GM19324 (cell line): Measurements from ENCODE around the gene PHF1.
"Not testable (repeated sequence)": the region's sequence is repeated elsewhere in the genome, so short reads cannot be mapped to it uniquely, and the experiment has no call there.

Source experiments
- ATAC-seq: cut with Tn5 transposase; IDR thresholded peaks from one replicate; pipeline ENCODE4 v1.9.1; 2021; ENCODE audit warnings: mild to moderate bottlenecking, moderate library complexity; ENCODE audit not compliant: unreplicated experiment, low FRiP score

PHF1 gene

DNA sequence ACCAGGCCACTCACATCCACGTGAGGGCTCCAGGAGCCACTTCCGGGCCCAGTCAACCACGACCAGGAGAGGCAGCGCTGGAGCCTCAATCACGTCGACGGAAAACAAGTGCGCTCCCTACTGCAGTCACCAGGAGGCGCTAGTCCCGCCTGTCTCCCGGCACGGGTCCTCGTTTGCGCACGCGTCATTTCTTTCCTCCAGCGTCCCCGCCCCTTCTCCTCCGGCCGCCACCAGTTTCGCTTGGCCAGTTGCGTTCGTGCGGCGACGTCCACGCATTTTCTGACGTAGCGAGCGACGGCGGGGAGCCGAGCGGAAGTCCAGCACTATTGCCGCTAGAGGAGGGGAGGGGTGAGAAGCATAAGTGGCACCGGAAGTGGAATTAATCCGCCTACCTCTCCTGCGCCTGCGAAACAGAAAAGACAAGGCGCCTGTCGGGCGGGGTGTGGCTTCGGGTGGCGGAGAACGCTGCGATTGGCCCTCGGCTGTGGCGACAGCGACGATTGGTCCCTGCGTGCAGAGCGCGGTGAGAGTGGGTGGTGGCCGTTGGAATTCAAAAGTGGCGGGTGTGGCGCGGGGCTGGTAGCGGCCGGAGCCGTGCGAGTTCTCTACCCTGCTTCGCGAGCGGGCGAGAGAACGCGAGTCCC is 19.4 kb upstream of the PHF1 start, which contains the start of gene KIFC1:
Gene KIFC1, plus strand, starts transcription at position 546 of the 644 bp plus-strand sequence. CDS start 163 bp downstream, outside the sequence.
- ATAC-seq = peak; percentile 94

GRCh38 chr6:33391922-33392594 is 18.8 kb upstream of the PHF1 start:
- ATAC-seq = no peak

DNA sequence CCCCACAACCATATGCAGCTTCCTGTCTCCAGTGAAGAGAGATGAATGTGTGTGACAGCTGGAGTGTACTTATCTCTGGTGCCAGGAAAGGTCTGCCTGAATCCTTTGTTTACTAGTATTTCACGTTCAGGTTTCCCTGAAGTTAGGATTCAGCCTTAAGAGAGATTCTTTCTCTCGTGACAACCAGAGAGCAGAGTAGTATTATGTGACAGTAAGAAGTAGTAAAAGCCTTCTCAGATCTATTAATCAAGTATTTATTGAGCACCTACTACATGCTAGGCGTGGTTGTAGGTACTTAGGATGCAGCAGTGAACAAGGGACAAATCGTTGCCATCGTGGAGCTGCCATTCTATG is 18.2 kb upstream of the PHF1 start:
- ATAC-seq = no peak

- ATAC-seq = no peak
Observed at GRCh38 chr6:33392979-33393378, 17.8 kb upstream of the PHF1 start.

GRCh38 chr6:33397541-33397940 is 13.3 kb upstream of the PHF1 start:
- no peak for ATAC-seq

- ATAC-seq = not testable (repeated sequence)
Observed at GRCh38 chr6:33398601-33399000, 12.2 kb upstream of the PHF1 start.

- not testable (repeated sequence) for ATAC-seq
Observed at GRCh38 chr6:33399881-33400280, 10.9 kb upstream of the PHF1 start.

DNA sequence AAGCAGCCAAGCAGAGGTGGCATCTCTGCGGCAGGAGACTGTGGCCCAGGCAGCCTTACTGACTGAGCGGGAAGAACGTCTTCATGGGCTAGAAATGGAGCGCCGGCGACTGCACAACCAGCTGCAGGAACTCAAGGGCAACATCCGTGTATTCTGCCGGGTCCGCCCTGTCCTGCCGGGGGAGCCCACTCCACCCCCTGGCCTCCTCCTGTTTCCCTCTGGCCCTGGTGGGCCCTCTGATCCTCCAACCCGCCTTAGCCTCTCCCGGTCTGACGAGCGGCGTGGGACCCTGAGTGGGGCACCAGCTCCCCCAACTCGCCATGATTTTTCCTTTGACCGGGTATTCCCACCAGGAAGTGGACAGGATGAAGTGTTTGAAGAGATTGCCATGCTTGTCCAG is 5.9 kb upstream of the PHF1 start:
- ATAC-seq = no peak

DNA sequence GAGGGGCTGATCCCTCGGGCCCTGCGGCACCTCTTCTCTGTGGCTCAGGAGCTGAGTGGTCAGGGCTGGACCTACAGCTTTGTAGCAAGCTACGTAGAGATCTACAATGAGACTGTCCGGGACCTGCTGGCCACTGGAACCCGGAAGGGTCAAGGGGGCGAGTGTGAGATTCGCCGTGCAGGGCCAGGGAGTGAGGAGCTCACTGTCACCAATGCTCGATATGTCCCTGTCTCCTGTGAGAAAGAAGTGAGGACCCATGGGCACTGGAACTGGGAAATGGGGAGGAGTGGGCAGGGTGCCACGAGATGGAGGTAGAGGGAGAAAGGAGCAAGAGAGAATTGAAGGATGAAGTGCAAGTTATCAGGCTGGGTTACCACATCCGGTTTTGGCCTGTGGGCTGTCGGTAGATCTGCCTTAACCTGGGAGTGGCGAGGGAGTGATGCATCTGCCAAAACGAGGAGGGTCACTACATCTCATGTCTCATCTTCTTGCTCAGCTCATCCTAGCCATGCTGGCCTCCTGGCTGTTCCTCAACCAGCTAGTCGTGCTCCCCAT is 5.4 kb upstream of the PHF1 start:
- ATAC-seq = no peak

DNA sequence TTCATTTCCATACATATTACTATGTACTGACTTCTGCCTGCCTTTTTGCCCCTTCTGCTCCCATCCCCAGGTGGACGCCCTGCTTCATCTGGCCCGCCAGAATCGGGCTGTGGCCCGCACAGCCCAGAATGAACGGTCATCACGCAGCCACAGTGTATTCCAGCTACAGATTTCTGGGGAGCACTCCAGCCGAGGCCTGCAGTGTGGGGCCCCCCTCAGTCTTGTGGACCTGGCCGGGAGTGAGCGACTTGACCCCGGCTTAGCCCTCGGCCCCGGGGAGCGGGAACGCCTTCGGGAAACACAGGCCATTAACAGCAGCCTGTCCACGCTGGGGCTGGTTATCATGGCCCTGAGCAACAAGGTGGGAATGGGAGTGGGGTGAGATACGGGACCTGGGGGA is 4.7 kb upstream of the PHF1 start:
- no peak for ATAC-seq

GRCh38 chr6:33407132-33407718 is 3.6 kb upstream of the PHF1 start:
- no peak for ATAC-seq

DNA sequence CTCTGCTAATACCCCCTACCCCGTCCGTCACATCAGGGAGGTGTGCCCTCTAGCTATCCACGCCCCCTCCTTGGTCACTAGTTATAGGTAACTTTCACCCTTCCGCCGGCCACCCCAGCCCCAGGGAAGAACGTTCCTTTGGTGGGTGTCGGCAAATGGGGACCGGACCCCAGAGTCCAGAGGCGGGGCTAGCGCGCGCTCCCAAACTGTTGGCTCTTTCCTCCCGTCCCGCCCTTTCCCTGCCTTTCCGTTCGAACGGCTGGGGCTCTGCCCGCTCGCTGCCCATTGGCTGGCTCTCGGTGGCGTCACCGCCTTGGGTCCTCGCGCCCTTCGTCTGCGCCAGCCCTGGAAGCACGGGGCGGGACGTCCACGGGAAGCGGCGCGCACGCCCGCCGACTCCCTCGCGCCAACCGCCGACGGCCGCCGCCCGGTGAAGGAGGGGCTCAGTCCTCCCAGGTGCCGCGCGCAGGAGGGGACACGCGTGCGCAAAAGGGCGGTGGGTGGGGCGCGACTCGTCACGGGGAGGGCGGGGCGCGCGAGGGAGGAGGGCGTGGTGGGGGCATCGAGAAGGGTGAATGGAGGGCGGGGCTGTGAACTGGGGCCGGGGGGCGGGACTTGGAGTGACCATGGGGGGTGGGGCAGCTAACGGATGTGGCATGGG is 634 bp upstream of the PHF1 start:
- ATAC-seq = peak; percentile 88

- no peak for ATAC-seq
Observed at GRCh38 chr6:33411632-33412005, 805 bp downstream of the PHF1 start.

DNA sequence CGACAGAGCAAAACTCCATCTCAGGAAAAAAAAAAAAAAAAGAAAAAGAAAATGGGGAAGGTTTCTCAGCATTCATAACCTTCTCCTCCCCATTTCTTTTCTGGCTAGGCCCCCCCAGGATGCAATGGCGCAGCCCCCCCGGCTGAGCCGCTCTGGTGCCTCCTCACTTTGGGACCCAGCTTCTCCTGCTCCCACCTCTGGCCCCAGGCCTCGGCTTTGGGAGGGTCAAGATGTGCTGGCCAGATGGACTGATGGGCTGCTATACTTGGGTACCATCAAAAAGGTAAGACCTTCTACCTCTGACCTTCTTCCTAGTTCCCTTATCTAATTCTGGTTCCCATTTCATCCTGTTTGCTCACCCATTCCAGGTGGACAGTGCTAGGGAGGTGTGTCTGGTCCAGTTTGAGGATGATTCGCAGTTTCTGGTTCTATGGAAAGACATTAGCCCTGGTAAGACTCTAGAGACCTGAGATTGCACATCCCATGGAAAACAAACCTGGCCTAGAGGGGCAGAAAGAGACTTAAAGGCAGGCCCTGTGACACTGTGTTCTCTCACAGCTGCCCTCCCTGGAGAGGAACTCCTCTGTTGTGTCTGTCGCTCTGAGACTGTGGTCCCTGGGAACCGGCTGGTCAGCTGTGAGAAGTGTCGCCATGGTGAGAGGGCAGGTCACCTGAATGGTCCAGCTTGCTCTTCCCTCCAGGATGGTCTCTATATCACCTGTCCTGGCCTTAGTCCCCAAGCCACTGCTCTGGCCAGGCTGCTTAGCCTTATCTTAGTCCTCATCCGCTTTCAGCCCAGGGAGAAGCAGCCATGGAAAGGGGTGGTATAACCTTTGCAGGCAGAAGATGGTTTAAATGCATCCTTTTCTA is 1.6 kb downstream of the PHF1 start:
- ATAC-seq = no peak

- ATAC-seq = no peak
Observed at GRCh38 chr6:33413241-33414120, 2.7 kb downstream of the PHF1 start.

DNA sequence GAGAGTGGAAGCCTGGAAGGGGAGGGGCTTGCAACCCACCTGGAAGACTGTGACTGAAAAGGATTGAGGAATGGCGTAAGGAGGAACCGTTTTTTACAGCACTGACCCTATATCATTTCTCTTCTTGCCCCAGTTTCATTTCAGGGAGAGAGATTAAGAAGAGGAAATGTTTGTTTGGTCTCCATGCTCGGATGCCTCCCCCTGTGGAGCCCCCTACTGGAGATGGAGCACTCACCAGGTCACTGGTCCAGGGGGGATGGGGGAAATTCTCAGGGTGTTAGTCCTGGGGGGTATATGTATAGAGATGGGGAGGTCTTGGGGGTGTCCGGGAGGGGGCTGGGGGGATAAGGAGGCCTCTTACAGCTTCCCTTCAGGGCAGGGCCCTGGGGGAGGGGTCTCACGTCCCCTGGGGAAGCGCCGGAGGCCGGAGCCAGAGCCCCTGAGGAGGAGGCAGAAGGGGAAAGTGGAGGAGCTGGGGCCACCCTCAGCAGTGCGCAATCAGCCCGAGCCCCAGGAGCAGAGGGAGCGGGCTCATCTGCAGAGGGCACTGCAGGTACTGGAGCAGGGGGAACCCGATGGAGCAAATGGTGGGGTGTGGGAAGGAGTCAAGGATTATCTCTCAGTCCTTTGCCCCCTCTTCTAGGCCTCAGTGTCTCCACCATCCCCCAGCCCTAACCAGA is 3.9 kb downstream of the PHF1 start:
- no peak for ATAC-seq

DNA sequence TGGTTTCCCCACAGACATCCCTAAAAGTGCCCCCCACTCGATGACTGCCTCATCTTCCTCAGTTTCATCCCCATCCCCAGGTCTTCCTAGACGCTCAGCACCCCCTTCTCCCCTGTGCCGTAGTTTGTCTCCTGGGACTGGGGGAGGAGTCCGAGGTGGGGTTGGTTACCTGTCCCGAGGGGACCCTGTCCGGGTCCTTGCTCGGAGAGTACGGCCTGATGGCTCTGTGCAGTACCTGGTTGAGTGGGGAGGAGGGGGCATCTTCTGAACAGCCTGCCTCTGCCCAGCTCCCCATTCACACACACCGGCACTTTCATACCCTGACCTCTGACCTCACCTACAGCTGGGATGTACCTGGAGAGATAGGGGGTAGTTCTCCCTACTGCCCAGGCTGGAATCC is 5.0 kb downstream of the PHF1 start:
- no peak for ATAC-seq

- no peak for ATAC-seq
Observed at GRCh38 chr6:33416386-33417127, 5.7 kb downstream of the PHF1 start.
